ENCODE data around the gene ABCG4. TPM values are rescaled to one million over a fixed set of nuclear protein-coding genes. Genes with fewer than 3 reads are reported as not detected.

The ABCG4 gene
- total and polyA plus RNA-seq, 4 donors = 0.03 to 0.17 (median 0.05) TPM; not detected in 1

GRCh38 chr11:119116601-119117000 lies 32.3 kb upstream of the ABCG4 start:
- no peak for DNase-seq (ENCODE audit: low spot score)
- WGBS = 81% methylated on average over 5 of the region's 5 CpGs
- H3K36me3 ChIP-seq (ENCODE audit: control insufficient read depth in 4 of 4, insufficient read depth in 3 of 4, low read depth in 1 of 4, low read length in 3 of 4) = peaks cover 5 to 36% (median 14%) of the 10 kb centered on the region in 4 donors
- TF ChIP-seq CTCF (IDR thresholded peaks at IDR 0.05; ENCODE audit: low read depth, low read length, missing input control) (no peak), TAF1 (conservative IDR thresholded peaks at IDR 0.05) (no peak), SP1 (IDR thresholded peaks at IDR 0.05) (no peak), YY1 (IDR thresholded peaks at IDR 0.05) (no peak), ATF3 (IDR thresholded peaks at IDR 0.05) (no peak), FOXA2 (IDR thresholded peaks at IDR 0.05) (no peak), ZBTB33 (IDR thresholded peaks at IDR 0.05) (no peak), RAD21 (IDR thresholded peaks at IDR 0.05) (no peak), MAX (IDR thresholded peaks at IDR 0.05) (no peak), FOXA1 (IDR thresholded peaks at IDR 0.05) (no peak), REST (IDR thresholded peaks at IDR 0.05) (no peak)
- H3K4me3 ChIP-seq (ENCODE audit: low read depth in 1 of 3, low read length in 3 of 3) = no peak overlapping the region
- peak overlapping the region; percentile 44 to 71 for H3K27ac ChIP-seq (ENCODE audit: low read depth in 1 of 2, low read length in 2 of 2)
- no peaks in the 10 kb centered on the region for H3K9me3 ChIP-seq (ENCODE audit: control insufficient read depth in 4 of 4, low read length in 3 of 4)
- no peaks in the 10 kb centered on the region for H3K27me3 ChIP-seq (ENCODE audit: control insufficient read depth in 4 of 4, insufficient read depth in 4 of 4, low read length in 3 of 4)
- peaks cover 0 to 11% (median 6%) of the 10 kb centered on the region in 4 donors for H3K4me1 ChIP-seq (ENCODE audit: control insufficient read depth in 4 of 4, insufficient read depth in 4 of 4, low read length in 3 of 4)
- H3K9ac ChIP-seq (ENCODE audit: low read depth in 1 of 2, low read length in 2 of 2) = no peak overlapping the region

GRCh38 chr11:119117004-119117706 lies 31.7 kb upstream of the ABCG4 start:
- 95% methylated on average over 3 of the region's 3 CpGs for WGBS
- Histone ChIP-seq H3K27me3 (ENCODE audit: control insufficient read depth in 4 of 4, insufficient read depth in 4 of 4, low read length in 3 of 4) (no peaks in the 10 kb centered on the region), H3K9me3 (ENCODE audit: control insufficient read depth in 4 of 4, low read length in 3 of 4) (no peaks in the 10 kb centered on the region), H3K4me1 (ENCODE audit: control insufficient read depth in 4 of 4, insufficient read depth in 4 of 4, low read length in 3 of 4) (peaks cover 1 to 15% (median 10%) of the 10 kb centered on the region in 4 donors), H3K27ac (ENCODE audit: low read depth in 1 of 2, low read length in 2 of 2) (no peak overlapping the region), H3K4me3 (ENCODE audit: low read depth in 1 of 3, low read length in 3 of 3) (no peak overlapping the region), H3K36me3 (ENCODE audit: control insufficient read depth in 4 of 4, insufficient read depth in 3 of 4, low read depth in 1 of 4, low read length in 3 of 4) (peaks cover 0 to 31% (median 12%) of the 10 kb centered on the region in 4 donors), H3K9ac (ENCODE audit: low read depth in 1 of 2, low read length in 2 of 2) (no peak overlapping the region)
- TF ChIP-seq TAF1 (conservative IDR thresholded peaks at IDR 0.05) (no peak), FOXA2 (IDR thresholded peaks at IDR 0.05) (no peak), RXRA (IDR thresholded peaks at IDR 0.05) (no peak), GABPA (IDR thresholded peaks at IDR 0.05 in 1 of 2, conservative IDR thresholded peaks at IDR 0.05 in 1 of 2) (no peak), HNF4G (IDR thresholded peaks at IDR 0.05) (no peak)
- no peak for DNase-seq (ENCODE audit: low spot score)
